GM21381 (cell line): ENCODE results near the gene ICOSLG.
"Not testable (repeated sequence)": the region's sequence is repeated elsewhere in the genome, so short reads cannot be mapped to it uniquely, and the experiment has no call there.

Experiments
- ATAC-seq: cut with Tn5 transposase; IDR thresholded peaks from one replicate; pipeline ENCODE4 v1.9.1; 2021; ENCODE audit warnings: mild to moderate bottlenecking, moderate library complexity; ENCODE audit not compliant: unreplicated experiment

ICOSLG gene

DNA sequence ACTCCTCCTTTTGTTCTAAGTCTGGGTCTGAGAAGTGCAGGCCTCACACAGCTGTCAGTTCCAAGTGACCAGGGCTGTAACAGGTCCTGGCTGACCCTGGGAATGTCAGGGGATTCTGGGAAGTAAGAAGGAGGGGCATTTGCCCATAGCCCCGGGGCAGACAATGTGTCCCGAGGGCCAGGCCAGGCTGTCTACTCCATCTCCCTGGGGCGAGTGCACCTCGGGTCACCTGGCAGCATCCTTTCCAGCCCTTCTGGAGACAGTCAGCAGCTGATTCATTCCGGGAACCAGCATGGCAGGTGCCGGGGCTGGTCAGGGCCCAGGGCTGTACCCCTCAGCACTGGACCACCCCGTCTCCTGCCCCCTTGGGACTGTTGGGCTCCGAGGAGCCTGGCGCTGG lies 13.1 kb downstream of the ICOSLG start:
- ATAC-seq, result not testable (repeated sequence)

DNA sequence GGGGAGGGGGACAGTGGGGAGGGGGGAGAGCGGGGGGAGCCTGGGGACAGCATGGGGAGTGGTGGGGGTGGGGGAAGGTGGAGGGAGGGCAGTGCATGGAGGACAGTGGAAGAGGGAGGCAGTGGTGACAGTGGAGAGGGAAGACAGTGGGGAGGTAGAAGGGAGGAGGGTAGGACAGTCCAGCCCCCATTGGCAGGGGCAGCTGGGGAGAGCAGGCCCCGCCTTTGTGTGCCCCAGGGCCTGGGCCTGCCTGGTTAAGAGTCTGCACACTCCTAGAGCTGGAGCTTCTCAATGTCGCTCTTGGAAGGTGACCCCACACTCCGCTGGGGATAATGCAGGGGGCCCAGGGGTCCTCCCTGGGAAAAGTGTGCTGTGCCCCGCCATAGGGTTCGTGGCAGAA lies 15.1 kb downstream of the ICOSLG start:
- ATAC-seq, result not testable (repeated sequence)

DNA sequence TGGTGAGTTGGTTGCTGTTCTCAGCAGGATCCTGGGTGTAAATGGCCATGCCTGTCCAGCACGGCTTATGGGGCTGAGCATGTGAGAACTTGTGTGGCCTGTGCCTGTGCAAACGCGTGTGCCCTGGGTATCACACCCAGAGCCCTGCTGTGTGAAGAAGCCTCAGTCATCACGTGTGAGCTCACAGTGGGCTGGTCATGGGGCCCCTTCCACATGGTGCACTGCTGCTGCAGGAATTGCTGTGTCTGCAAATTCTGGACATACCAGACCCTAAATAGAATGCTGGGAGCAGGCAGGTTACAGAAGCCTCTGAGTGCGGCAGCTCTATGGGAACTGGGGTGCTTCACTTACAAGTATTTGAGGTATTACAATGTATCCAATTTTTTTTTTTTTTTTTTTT lies 17.4 kb downstream of the ICOSLG start:
- not testable (repeated sequence) for ATAC-seq

DNA sequence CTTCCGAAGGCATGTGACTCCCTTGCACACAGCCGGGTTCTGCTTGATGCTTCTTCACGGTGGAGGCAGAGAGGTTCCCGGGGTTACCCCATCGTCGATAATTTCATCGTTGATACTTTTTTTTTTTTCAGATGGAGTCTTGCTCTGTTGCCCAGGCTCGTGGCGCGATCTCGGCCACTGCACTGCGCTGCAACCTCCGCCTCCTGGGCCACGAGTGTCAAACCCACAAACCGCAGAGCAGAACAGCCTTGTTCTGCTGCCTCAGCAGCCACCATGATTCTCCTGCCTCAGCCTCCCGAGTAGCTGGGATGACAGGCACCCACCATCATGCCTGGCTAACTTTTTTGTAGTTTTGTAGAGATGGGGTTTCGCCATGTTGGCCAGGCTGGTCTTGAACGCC lies 20.1 kb downstream of the ICOSLG start:
- not testable (repeated sequence) for ATAC-seq

DNA sequence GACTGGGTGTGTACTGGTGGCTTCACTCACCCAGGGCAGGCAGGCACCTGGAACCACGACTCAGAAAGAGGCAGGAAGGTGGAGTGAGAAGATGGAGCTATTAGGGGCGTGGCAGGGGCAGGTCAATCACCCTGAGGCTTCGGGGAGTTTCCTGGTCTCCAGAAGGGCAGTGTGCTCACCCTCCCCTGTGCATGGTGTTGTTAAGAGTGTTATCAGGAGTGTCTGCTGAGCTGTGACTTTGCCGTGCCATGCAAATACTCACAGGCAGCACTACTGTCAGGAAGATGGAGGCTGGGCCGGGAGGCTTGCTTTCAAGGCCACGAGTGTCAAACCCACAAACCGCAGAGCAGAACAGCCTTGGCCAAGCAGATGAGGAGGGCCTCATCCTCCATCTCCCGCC lies 22.3 kb downstream of the ICOSLG start:
- not testable (repeated sequence) for ATAC-seq

DNA sequence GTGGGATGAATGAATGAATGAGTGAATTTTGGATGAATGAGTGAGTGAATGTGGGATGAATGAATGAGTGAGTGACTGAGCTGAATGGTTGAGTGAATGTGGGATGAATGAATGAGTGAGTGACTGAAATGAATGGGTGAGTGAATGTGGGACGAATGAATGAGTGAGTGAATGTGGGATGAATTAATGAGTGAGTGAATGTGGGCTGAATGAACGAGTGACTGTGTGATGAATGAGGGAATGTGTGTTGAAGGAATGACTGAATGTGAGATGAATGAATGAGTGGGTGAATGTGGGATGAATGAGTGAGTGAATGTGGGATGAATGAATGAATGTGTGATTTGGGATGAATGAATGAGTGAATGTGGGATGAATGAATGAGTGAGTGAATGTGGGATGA lies 28.8 kb downstream of the ICOSLG start:
- ATAC-seq, result not testable (repeated sequence)

DNA sequence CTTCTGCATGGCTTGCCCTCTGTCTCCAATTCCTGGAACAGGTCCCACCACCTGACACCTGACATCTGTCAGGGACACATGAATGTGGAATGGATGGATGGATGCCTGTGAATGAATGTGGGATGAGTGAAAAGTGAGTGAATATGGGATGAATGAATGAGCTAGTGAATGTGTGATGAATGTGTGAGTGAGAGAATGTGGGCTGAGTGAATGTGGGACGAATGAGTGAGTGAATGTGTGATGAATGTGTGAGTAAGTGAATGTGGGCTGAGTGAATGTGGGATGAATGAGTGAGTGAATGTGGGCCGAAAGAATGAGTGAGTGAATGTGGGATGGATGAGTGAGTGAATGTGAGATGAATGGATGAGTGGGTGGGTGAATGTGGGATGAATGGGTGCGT lies 29.2 kb downstream of the ICOSLG start:
- ATAC-seq, result not testable (repeated sequence)

DNA sequence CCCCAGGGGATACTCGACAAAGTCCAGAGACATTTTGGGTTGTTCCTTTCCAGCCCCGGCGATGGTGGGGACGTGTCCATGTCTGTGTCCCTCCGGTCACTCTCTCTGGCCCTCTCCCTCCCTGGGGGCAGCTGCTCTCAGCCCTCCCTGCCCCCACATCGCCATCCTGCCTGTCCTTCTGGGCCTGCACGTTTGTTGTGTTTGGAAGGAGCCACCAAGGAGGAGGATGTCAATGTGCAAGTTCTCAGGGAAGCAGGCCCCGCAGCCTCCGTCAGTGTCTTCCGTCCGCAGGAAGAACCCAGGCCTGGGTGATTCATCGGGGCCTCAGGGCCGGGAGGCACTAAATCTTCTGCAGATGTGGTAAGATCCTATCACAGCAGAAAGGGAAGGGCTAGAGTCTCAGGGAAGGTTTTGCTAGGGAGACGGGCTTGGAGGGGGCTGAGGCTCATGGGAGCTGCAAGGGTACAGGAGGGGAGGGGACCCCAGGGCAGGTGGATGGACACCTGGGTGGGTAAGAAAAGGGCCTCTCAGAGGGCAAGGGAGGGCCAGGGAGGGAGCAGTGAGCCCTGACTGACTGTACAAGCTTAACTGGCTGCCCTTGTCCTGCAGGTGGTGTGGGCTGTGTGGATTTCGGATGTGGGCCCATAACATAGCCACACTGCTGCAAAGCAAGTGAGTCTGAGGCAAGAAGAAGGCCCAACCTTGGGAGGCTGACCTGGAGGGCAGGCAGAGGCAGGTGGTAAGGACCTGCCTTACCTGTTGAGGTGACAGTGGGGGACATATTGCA lies 32.7 kb downstream of the ICOSLG start:
- not testable (repeated sequence) for ATAC-seq

DNA sequence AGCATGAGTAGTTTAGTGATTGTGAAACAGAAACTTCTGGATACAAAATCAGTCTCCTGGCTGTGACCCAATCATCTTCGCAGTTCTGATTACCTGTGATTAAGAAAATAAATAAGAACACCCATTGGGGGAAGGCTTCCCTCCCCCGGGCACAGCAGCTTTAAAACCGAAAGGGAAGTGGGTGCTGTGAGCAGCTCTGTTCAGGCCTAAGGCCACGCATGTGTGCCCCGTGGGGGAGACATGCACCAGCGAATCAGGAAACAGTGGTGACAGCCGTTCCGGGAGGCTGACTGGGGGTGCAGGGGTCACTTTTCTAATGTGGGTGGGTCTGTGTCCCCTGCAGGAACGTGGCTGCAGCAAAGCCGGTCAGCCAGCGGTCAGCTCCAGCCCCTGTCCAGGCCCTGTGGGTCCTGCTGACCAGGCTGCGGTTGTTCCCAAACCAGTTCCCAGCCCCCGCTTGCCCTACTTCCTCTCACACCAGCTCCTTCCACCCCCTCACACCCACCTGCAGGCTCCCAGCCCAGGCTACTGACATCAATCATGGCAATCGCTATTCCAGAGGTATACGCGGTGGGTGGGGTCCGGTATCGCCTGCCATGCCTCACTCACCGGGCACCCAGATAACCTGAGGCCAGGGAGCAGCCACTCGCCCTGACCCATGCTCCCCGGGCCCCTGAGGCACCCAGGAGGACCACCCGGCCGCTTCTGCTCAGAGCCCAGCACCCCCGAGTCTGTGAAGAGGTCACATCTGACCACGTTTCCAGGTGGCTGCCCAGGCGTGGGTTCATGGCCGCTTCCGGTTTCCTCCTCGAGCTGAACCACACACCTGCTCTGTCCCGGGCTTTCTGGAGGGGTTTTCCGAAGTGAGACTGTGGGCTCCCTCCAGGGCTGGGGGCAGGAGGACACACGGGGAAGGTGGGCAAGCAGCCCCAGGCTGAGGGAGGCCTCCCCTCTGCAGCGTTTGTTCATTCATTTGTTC lies 33.8 kb downstream of the ICOSLG start:
- ATAC-seq, result peak; percentile 57

DNA sequence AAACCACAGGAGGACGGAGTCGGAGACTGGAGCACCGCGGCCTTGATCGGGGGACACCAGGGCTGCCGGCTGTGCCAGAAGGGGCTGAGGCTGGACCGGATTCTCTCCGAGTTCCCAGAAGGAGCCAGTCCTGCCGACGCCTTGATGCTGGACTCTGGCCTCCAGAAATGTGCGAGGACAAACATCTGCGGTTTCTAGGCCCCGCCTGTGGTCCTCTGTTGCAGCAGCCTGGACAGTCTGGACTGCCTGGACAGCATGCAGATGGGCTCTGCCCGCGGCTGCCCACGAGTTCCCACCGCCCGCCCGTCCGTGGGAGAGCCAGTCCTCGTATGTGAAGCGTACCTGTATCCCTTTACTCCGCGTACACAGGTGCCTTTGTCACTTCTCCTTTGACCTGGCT lies 34.6 kb downstream of the ICOSLG start:
- not testable (repeated sequence) for ATAC-seq

DNA sequence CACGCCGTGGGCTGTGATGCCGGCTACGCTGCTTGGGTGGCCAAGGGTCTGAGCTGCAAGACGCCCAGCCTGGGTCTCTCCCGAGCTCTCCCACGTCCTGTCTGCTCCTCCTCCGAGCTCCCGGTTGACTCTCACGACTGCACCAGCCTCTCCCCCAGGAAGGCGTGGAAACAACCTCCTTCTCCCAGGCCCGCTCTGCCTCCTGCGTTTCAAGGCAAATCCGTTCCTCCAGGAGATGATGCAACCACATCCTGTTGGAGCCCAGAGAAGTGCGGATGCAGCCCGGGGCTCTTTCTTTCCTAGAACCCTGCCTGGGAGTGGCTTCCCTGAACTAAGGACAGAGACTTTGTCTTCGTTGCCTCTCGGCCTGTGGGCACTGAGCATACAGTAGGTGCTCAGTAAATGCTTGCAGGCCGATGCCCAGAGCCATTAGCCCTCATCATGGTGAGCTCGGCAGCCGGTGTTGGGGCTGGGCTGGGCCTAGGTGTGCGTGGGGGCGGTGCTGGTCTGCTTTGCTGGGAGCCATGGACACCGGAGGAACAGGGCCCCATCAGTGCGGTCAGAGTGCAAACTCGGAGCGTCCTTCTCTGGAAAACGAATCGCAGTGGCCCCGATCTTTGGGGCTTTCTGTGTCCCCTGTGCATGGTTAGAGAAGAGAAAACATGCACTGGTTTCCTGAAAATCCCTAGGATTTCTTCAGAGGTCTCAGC lies 38.0 kb downstream of the ICOSLG start:
- ATAC-seq, result not testable (repeated sequence)

DNA sequence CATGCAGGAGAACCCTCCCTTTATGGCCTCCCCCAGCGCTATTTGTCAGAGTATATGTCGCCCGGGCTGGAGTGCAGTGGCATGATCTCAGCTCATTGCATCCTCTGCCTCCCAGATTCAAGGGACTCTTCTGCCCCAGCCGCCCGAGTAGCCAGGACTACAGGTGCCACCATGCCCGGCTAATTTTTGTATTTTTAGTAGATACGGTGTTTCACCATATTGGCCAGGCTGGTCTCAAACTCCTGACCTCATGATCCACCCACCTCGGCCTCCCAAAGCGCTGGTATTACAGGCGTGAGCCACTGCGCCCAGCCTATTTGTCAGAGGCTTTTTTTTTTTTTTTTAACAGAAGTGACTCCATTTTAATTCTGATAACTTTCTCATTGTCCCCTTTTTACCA lies 40.7 kb downstream of the ICOSLG start:
- ATAC-seq, result not testable (repeated sequence)

DNA sequence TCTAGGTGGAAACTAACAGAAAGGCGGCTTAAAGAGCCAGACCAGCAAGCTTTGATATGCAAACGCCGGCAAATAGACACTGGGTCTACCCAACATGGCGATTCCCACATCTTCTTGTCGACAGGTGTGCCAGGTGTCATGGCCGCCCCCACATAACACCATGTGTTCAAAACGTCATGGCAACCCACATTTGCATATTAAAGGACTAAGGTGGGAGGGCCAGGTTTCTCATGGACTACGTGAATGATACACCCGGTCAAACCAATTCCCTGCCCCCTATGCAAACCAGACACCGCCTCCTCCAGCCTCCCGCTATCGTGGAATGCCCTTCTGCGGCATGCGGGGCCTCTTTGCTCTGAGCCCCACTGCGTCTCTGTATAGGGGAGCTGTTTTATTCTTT lies 41.3 kb downstream of the ICOSLG start:
- ATAC-seq, result no peak

DNA sequence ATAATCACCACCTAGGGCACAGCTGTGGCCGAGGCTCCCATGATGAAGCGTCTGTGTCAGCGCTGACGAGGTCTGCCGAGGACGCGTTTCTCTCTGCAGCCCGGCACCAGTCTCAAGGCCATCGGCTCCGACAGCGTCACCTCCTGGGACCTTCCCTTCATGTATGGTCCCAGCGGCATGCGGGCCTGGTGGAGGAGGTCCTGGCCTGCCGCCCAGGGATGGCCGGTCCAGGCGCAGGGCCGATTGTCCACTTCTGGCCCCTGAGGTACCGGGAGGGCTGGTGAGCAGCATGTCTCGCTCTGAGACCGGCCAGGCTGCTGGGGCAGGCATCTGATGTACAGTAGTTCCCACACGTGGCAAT lies 43.6 kb downstream of the ICOSLG start:
- ATAC-seq, result not testable (repeated sequence)

DNA sequence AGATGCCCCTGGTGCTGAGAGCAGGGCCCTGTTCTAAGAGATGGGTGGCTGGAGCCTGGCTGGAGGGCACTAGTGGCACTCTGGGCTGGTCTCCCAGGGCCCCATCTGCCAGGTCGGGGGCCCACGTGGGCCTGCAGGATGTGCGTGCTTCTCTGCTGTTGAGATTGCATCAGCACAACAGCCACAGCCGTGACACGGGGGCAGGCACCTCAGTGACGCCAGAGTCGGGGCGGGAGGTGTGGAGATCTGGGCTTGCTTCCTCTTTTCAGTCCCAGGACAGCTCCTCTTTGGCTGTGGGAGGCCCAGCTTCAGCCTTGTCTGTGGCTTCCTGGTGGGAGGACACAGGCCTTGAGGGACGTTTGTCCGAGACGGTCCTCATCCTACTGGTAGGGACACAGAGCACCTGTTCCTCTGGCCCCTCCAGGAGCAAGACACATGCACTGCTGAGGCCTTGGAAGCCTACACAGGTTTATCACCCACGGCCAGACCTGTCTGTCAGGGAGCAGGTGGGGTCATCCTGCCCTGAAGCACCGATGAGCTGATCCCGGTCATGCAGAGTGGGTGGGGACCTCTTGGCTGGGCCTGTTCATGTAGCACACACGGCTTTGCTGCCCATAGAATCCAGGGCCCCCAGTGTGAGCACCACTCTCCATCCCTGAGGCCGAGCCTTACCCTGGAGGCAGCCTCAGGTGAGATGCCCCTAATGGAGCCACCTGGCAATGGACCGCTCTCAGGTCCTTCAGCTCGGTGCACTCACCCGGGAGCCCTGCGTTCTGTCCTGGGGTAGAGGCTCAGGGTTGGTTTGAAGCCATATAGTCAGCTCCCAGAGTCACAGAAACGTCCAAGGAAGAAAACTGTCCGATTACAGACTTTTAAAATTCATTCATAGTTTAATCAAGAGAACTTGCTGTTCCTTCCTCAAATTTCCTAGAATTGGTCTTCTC lies 44.3 kb downstream of the ICOSLG start:
- not testable (repeated sequence) for ATAC-seq

DNA sequence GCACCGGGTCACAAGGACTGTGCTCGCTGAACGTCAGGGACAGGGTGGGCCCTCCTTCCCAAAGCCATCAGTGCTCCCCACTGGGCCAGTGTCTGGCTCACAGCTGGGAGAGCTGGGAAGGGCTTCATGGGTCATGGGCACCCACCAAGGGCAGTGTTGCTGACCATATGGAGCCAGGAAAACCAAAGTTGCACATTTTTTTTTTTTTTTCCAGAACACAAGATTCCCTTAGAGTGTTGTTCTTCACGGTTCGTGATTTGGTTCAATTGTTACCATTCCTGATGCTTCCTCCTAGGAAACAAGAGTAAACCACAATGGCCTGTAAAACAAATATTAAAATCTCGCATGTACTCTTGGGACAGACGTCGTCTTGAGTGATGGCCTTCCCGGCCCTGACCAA lies 45.9 kb downstream of the ICOSLG start:
- not testable (repeated sequence) for ATAC-seq

DNA sequence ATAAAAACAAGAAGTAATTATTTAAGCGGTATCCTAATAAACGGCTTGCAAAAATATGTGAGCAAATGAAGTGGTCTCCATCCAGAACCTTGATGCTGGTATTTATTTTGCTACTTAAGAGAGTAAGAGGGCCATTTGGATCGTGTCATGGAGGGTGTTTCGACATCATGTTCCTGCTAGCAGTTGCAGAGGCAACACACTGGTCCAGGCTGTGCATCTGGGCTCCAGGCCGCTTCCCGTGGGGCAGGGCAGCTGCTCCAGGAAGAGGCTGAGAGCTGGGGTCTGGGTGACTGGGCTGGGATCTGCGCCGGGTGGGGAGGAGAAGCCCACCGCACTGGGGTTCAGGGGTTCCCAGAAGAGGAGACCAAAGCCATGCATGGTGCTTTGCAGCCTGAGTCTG lies 46.3 kb downstream of the ICOSLG start:
- not testable (repeated sequence) for ATAC-seq

DNA sequence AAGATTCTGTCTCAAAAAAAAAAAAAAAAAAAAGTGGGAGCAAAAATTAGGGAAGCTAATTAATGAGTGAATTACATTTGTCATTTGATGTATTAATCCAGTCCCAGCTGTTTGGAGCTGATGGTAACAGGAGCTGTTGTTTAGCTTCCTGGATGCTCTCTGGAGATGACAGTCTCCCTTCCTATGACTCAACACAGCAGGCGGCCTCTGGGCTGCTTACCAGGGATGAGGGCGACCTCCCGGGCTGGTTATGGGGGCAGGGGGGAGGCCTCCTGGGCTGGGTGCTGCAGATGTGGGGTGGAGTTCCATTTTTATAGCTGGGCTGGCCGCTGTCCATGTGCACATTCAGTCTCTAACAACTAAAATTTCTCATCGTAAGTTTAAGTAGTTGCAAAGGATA lies 47.6 kb downstream of the ICOSLG start:
- not testable (repeated sequence) for ATAC-seq

DNA sequence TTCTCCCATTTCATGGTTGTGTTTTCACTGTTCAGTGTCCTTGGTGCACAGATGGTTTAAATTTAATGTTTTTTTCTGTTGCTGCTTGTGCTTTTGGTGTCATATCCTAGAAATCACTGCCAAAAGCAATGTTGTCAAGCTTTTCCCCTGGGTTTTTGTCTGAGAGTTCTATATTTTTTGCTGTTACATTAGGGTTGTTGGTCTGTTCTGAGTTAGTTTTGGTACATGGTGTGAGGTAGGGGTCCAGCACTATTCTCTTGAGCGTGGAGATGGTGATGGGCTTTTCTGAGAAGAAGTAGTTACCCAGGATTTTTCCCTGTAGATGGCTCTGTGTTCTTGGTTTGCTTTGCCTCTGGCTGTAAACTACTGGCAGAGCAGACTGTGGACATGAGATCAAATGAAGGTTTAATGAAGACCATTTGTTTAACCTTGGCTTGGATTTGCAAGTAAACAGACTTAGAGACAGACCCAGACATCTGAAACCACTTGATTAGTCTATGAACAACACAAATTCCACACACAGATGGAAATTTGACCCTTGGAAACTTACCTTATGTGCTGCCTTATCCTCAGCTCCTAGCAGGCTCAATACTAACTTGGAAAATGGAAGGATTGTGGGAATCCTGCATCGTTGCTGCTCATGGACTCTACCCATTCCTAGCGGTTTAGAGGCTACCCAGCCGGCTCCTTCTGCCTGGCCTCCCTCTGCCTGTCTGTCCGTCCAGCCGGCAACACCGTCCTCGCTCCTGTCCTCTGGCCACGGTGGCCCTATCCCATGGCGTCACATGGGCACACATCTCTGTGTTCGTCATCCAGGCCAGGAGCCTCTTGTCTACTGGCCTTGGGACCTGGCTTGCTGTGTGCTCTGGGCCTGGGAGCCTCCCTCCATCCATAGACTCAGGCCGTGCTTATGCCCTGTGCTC lies 50.1 kb downstream of the ICOSLG start:
- not testable (repeated sequence) for ATAC-seq
